ENCODE results near the gene ERC2.

The ERC2 gene

GRCh38 chr3:55572816-55573215 is 895.5 kb downstream of the ERC2 start:
- Histone ChIP-seq H3K9me3 (ENCODE audit: severe bottlenecking) (no peaks in the 10 kb centered on the region), H3K4me3 (ENCODE audit: low read depth, low read length) (no peak overlapping the region), H3K27ac (no peak overlapping the region), H3K27me3 (ENCODE audit: insufficient read depth, low read depth, severe bottlenecking) (no peaks in the 10 kb centered on the region), H3K36me3 (no peaks in the 10 kb centered on the region)
- DNase-seq: no peak
- no peak for TF ChIP-seq CTCF (IDR thresholded peaks at IDR 0.05; ENCODE audit: low read depth, low read length)

- TF ChIP-seq CTCF (IDR thresholded peaks at IDR 0.05; ENCODE audit: low read depth, low read length): no peak
- Histone ChIP-seq H3K4me3 (ENCODE audit: low read depth, low read length) (no peak overlapping the region), H3K9me3 (ENCODE audit: severe bottlenecking) (no peaks in the 10 kb centered on the region), H3K27me3 (ENCODE audit: insufficient read depth, low read depth, severe bottlenecking) (no peaks in the 10 kb centered on the region), H3K36me3 (no peaks in the 10 kb centered on the region), H3K27ac (no peak overlapping the region)
- no peak for DNase-seq
Measured at GRCh38 chr3:55571913-55572312, 896.4 kb downstream of the ERC2 start.

- no peak overlapping the region for H3K27ac ChIP-seq
- no peak overlapping the region for H3K4me3 ChIP-seq (ENCODE audit: low read depth, low read length)
- TF ChIP-seq CTCF (IDR thresholded peaks at IDR 0.05; ENCODE audit: low read depth, low read length): no peak
- no peaks in the 10 kb centered on the region for H3K9me3 ChIP-seq (ENCODE audit: severe bottlenecking)
- H3K36me3 ChIP-seq: no peaks in the 10 kb centered on the region
- no peak for DNase-seq
- no peaks in the 10 kb centered on the region for H3K27me3 ChIP-seq (ENCODE audit: insufficient read depth, low read depth, severe bottlenecking)
Measured at GRCh38 chr3:55571216-55571813, 897.0 kb downstream of the ERC2 start.

GRCh38 chr3:55570271-55570711 is 898.0 kb downstream of the ERC2 start:
- H3K27ac ChIP-seq: no peak overlapping the region; the same call in 1 of the 2 replicates
- DNase-seq: peak; percentile 44
- H3K9me3 ChIP-seq (ENCODE audit: severe bottlenecking): no peaks in the 10 kb centered on the region
- no peak for TF ChIP-seq CTCF (IDR thresholded peaks at IDR 0.05; ENCODE audit: low read depth, low read length)
- no peaks in the 10 kb centered on the region for H3K36me3 ChIP-seq
- no peaks in the 10 kb centered on the region for H3K27me3 ChIP-seq (ENCODE audit: insufficient read depth, low read depth, severe bottlenecking)
- no peak overlapping the region for H3K4me3 ChIP-seq (ENCODE audit: low read depth, low read length)

GRCh38 chr3:55569033-55569599 is 899.2 kb downstream of the ERC2 start:
- Histone ChIP-seq H3K4me3 (ENCODE audit: low read depth, low read length) (no peak overlapping the region), H3K27me3 (ENCODE audit: insufficient read depth, low read depth, severe bottlenecking) (no peaks in the 10 kb centered on the region), H3K9me3 (ENCODE audit: severe bottlenecking) (no peaks in the 10 kb centered on the region), H3K36me3 (no peaks in the 10 kb centered on the region), H3K27ac (no peak overlapping the region)
- no peak for DNase-seq
- TF ChIP-seq CTCF (IDR thresholded peaks at IDR 0.05; ENCODE audit: low read depth, low read length): no peak

- no peaks in the 10 kb centered on the region for H3K36me3 ChIP-seq
- TF ChIP-seq CTCF (IDR thresholded peaks at IDR 0.05; ENCODE audit: low read depth, low read length): no peak
- no peak for DNase-seq
- H3K27ac ChIP-seq: no peak overlapping the region
- H3K9me3 ChIP-seq (ENCODE audit: severe bottlenecking): no peaks in the 10 kb centered on the region
- H3K27me3 ChIP-seq (ENCODE audit: insufficient read depth, low read depth, severe bottlenecking): no peaks in the 10 kb centered on the region
- no peak overlapping the region for H3K4me3 ChIP-seq (ENCODE audit: low read depth, low read length)
Measured at GRCh38 chr3:55567615-55568014, 900.7 kb downstream of the ERC2 start.

Data from WERI-Rb-1 (cell line).